A549 (cell line): ENCODE results near the gene TENM3. TPM values are rescaled to one million over a fixed set of nuclear protein-coding genes. Genes with fewer than 3 reads are reported as not detected.

Experiments used
- ATAC-seq, 2 experiments: fragments of 200-7000 bp in 1 of 2; fragments of >200 bp in 1 of 2; cut with Nextera tagmentation in 1 of 2; cut with Tn5 transposase in 1 of 2; 3 replicates each; pipeline versions ENCODE4 v1.8.0 to v1.9.1; 2018 to 2020; ENCODE audit warnings: mild to moderate bottlenecking in 1 of 2, moderate library complexity in 1 of 2
- CTCF ChIA-PET: fragments of 300-600 bp; sonication (Branson Sonifier 250); formaldehyde crosslinking; extraction: SDS; loops from one replicate; lab custom pipeline; 2021; ENCODE audit warnings: antibody characterized with exemption, inconsistent platforms; lab: Yijun Ruan, JAX
- POLR2A ChIA-PET: fragments of 350-600 bp; formaldehyde crosslinking; extraction: SDS; loops from one replicate; lab custom pipeline; 2021; ENCODE audit warnings: antibody characterized with exemption, inconsistent platforms; lab: Yijun Ruan, JAX
- DNase-seq, 2 experiments: peaks; one replicate each; pipeline versions ENCODE4 v3.0.0 to v3.0.0-alpha.2; 2011 to 2016; ENCODE audit warnings: low read depth in 1 of 2, low spot score in 1 of 2
- FAIRE-seq: peaks from 2 replicates; lab custom pipeline; 2011; peaks lifted over from hg19 to GRCh38; lab: Jason Lieb, UNC
- H3K27ac ChIP-seq, 2 experiments: fragments of >200 bp; sonication (Bioruptor Twin); formaldehyde crosslinking; 3 replicates each; pipeline ENCODE4 v1.5.1; 2016 to 2017
- H3K4me1 ChIP-seq: fragments of >200 bp; sonication (Bioruptor Twin); formaldehyde crosslinking; 3 replicates; pipeline ENCODE4 v1.6.1; 2016
- H3K4me2 ChIP-seq: fragments of >200 bp; sonication (Bioruptor Twin); formaldehyde crosslinking; 3 replicates; pipeline ENCODE4 v1.6.1; 2016
- H3K4me3 ChIP-seq: fragments of >200 bp; sonication (Bioruptor Twin); formaldehyde crosslinking; 3 replicates; pipeline ENCODE4 v1.5.1; 2016
- H3K9me3 ChIP-seq: fragments of >200 bp; sonication (Bioruptor Twin); formaldehyde crosslinking; 3 replicates; pipeline ENCODE4 v1.6.1; 2016
- CBX2 ChIP-seq: fragments of 200-600 bp; sonication (generic); IDR thresholded peaks from 2 replicates; pipeline ENCODE4 v1.6.1; 2016; ENCODE audit warnings: low read depth, mild to moderate bottlenecking, borderline replicate concordance
- CBX8 ChIP-seq: fragments of 200-600 bp; sonication (generic); IDR thresholded peaks from 2 replicates; pipeline ENCODE4 v1.6.1; 2016
- CEBPB ChIP-seq, 2 experiments: fragments of >200 bp in 1 of 2; sonication (Bioruptor Twin) in 1 of 2; formaldehyde crosslinking in 1 of 2; IDR thresholded peaks; 2 replicates each; pipeline ENCODE4 v1.6.1; 2012 to 2016
- CHD4 ChIP-seq: fragments of 200-600 bp; sonication (generic); IDR thresholded peaks from 2 replicates; pipeline ENCODE4 v1.6.1; 2016; ENCODE audit warnings: antibody characterized with exemption, mild to moderate bottlenecking, borderline replicate concordance
- E2F6 ChIP-seq: IDR thresholded peaks from 2 replicates; pipeline ENCODE4 v1.6.1; 2012; ENCODE audit warnings: low read depth, borderline replicate concordance
- EHF ChIP-seq: fragments of 250-450 bp; sonication (Bioruptor Pico); IDR thresholded peaks from 2 replicates; pipeline ENCODE4 v1.5.0; 2020; ENCODE audit warnings: mild to moderate bottlenecking
- ELK1 ChIP-seq: fragments of 150-350 bp; IDR thresholded peaks from 2 replicates; pipeline ENCODE4 v1.6.1; 2014; ENCODE audit warnings: low read depth, mild to moderate bottlenecking, low read length
- FOSB ChIP-seq: fragments of 250-450 bp; sonication (Bioruptor Pico); IDR thresholded peaks from 2 replicates; pipeline ENCODE4 v1.5.0; 2020; ENCODE audit warnings: mild to moderate bottlenecking, moderate library complexity
- FOXS1 ChIP-seq: fragments of 250-450 bp; sonication (Bioruptor Pico); IDR thresholded peaks from 2 replicates; pipeline ENCODE4 v1.5.0; 2020; ENCODE audit warnings: mild to moderate bottlenecking, moderate library complexity
- GATA3 ChIP-seq: IDR thresholded peaks from 2 replicates; pipeline ENCODE4 v1.6.1; 2012; ENCODE audit warnings: borderline replicate concordance
- HDAC2 ChIP-seq: fragments of 200-600 bp; sonication (generic); IDR thresholded peaks from 2 replicates; pipeline ENCODE4 v1.6.1; 2016
- HES2 ChIP-seq: fragments of >200 bp; sonication (Bioruptor Twin); formaldehyde crosslinking; IDR thresholded peaks from 2 replicates; pipeline ENCODE4 v1.6.1; 2016
- HEYL ChIP-seq: fragments of 250-450 bp; sonication (Bioruptor Pico); IDR thresholded peaks from 2 replicates; pipeline ENCODE4 v1.8.0; 2021; ENCODE audit warnings: mild to moderate bottlenecking, moderate library complexity
- HOXB5 ChIP-seq: fragments of 250-450 bp; sonication (Bioruptor Pico); IDR thresholded peaks from 2 replicates; pipeline ENCODE4 v1.5.0; 2020; ENCODE audit warnings: mild to moderate bottlenecking, moderate library complexity
- KDM1A ChIP-seq: fragments of 200-600 bp; sonication (generic); IDR thresholded peaks from 2 replicates; pipeline ENCODE4 v1.6.1; 2016; ENCODE audit warnings: low read depth, mild to moderate bottlenecking
- MAFK ChIP-seq: fragments of 450-650 bp; IDR thresholded peaks from 2 replicates; pipeline ENCODE4 v1.6.1; 2014; ENCODE audit not compliant: partially characterized antibody
- MAZ ChIP-seq: fragments of 150-350 bp; IDR thresholded peaks from 2 replicates; pipeline ENCODE4 v1.6.1; 2014; ENCODE audit warnings: antibody characterized with exemption, low read depth, low read length, borderline replicate concordance
- NR3C1 ChIP-seq: fragments of >200 bp; sonication (Bioruptor Twin); formaldehyde crosslinking; IDR thresholded peaks from 3 replicates; pipeline ENCODE4 v1.6.1; 2017
- PHF8 ChIP-seq: fragments of 200-600 bp; sonication (generic); IDR thresholded peaks from 2 replicates; pipeline ENCODE4 v1.6.1; 2016; ENCODE audit warnings: low read depth, mild to moderate bottlenecking, antibody characterized with exemption, moderate library complexity, borderline replicate concordance
- REST ChIP-seq: fragments of 200-600 bp; sonication (generic); IDR thresholded peaks from 2 replicates; pipeline ENCODE4 v1.6.1; 2016; ENCODE audit warnings: antibody characterized with exemption, mild to moderate bottlenecking, moderate library complexity
- RFX5 ChIP-seq: fragments of 450-650 bp; IDR thresholded peaks from 2 replicates; pipeline ENCODE4 v1.7.1; 2014; ENCODE audit warnings: antibody characterized with exemption, mild to moderate bottlenecking, moderate library complexity
- USF2 ChIP-seq: fragments of 450-650 bp; IDR thresholded peaks from 2 replicates; pipeline ENCODE4 v1.6.1; 2014; ENCODE audit warnings: antibody characterized with exemption
- ZNF302 ChIP-seq: fragments of 250-450 bp; sonication (Bioruptor Pico); IDR thresholded peaks from 2 replicates; pipeline ENCODE4 v1.9.0; 2021; ENCODE audit warnings: inconsistent platforms, mild to moderate bottlenecking, moderate library complexity
- WGBS: methylation state at CpG from one replicate; pipeline ENCODE4 v1.1.6; 2017; ENCODE audit errors: missing lambda C conversion rate; 5-methylcytosine and 5-hydroxymethylcytosine counted together
- polyA plus RNA-seq, 4 experiments: library from polyadenylated mRNA; depleted of rRNA in 3 of 4; stranded (reverse); fragments of >200 nt; fragmentation: RNase III in 1 of 4; extraction: RNeasy Plus Mini Kit Qiagen cat#74134 plus additional on column Dnase treatment in 1 of 4; gene quantifications; 2 replicates in 3 of 4; 3 replicates in 1 of 4; pipeline ENCODE4 v1.2.3, GENCODE V29; 2011 to 2017

Gene TENM3
- polyA plus RNA-seq, 2 of the 4 experiments (the other 2 are of a cell fraction), result 2.4 to 7.3 TPM

GRCh38 chr4:182764642-182765041 is 521.4 kb downstream of the TENM3 start (continued):
- TF ChIP-seq HEYL (CRISPR knock-in tag), result no peak
- TF ChIP-seq USF2, result no peak
- TF ChIP-seq PHF8, result no peak
- no peak for TF ChIP-seq HOXB5 (CRISPR knock-in tag)
- TF ChIP-seq NR3C1, result no peak
- no peak for TF ChIP-seq FOXS1 (CRISPR knock-in tag)
- no peak for TF ChIP-seq E2F6
- TF ChIP-seq FOSB, result no peak
- TF ChIP-seq, all 56 proteins: peak for 0

GRCh38 chr4:182765987-182766856 is 523.0 kb downstream of the TENM3 start:
- Histone ChIP-seq H3K4me1 (no peaks in the 10 kb centered on the region), H3K4me2 (no peak overlapping the region), H3K9me3 (no peaks in the 10 kb centered on the region), H3K27ac (no peak overlapping the region), H3K4me3 (no peak overlapping the region)
- DNase-seq (no peak), ATAC-seq (no peak), FAIRE-seq (no peak)
- ChIA-PET POLR2A (no interaction called here), CTCF (no interaction called here)
- TF ChIP-seq REST, result no peak
- no peak for TF ChIP-seq EHF (CRISPR knock-in tag)
- no peak for TF ChIP-seq HDAC2
- TF ChIP-seq MAFK, result no peak
- TF ChIP-seq CBX8, result no peak
- TF ChIP-seq MAZ, result no peak
- TF ChIP-seq CBX2, result no peak
- no peak for TF ChIP-seq GATA3
- TF ChIP-seq HEYL (CRISPR knock-in tag), result no peak
- WGBS, result 9% methylated on average over 7 of the region's 7 CpGs

- Histone ChIP-seq H3K27ac (no peak overlapping the region), H3K4me3 (no peak overlapping the region), H3K4me2 (no peak overlapping the region), H3K9me3 (no peaks in the 10 kb centered on the region), H3K4me1 (no peaks in the 10 kb centered on the region)
- ChIA-PET POLR2A (no interaction called here), CTCF (no interaction called here)
- ATAC-seq, result no peak
- no peak for FAIRE-seq
- DNase-seq, result no peak
- 45% methylated on average over 5 of the region's 5 CpGs for WGBS
- TF ChIP-seq CEBPB (IDR thresholded peaks at IDR 0.05) (no peak), CHD4 (no peak), GATA3 (no peak), KDM1A (no peak), ZNF302 (CRISPR knock-in tag) (no peak), ELK1 (no peak), HES2 (no peak), E2F6 (no peak), RFX5 (no peak), HOXB5 (CRISPR knock-in tag) (no peak), EHF (CRISPR knock-in tag) (no peak), REST (no peak)
Observed at GRCh38 chr4:182766857-182767250, 523.7 kb downstream of the TENM3 start.
